HG03045 (cell line): ENCODE measurements around the gene PRDM12.

Experiments
- ATAC-seq: cut with Tn5 transposase; IDR thresholded peaks from one replicate; pipeline ENCODE4 v1.9.1; 2021; ENCODE audit warnings: mild to moderate bottlenecking, moderate library complexity; ENCODE audit not compliant: unreplicated experiment

The PRDM12 gene

DNA sequence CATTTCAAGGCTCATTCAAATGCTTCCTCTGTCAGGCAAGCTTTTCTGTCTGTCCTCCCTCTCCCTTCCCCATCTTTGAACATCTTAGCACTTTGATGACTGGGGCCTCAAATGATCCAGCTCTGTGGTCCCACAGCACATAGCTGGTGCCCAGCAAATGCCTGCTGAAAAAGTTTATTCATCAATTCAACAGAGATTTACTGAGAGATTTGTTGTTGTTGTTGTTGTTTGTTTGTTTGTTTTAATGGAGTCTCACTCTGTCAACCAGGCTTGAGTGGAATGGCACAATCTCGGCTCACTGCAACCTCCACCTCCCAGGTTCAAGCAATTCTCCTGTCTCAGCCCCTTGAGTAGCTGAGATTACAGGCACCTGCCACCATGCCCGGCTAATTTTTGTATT is 23.2 kb downstream of the PRDM12 start:
- no peak for ATAC-seq

DNA sequence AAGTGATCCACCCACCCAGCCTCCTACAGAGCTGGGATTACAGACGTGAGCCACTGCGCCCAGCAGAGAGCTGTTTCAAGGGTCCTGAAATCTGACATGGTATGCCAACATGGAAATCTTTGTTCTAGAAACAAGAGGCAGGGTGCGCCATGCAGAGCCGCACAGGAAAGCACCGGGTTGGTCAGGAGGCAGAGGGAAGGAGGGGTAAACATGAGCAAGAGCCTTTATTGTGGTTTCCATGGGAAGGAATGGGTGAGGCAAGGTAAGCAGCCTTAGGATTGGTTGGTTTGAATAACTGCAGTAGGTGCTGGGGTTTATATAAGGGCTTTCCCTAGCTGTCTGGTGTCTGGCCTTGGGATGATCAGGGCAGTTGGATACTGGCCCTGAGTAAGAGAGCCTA is 23.7 kb downstream of the PRDM12 start:
- ATAC-seq: no peak

DNA sequence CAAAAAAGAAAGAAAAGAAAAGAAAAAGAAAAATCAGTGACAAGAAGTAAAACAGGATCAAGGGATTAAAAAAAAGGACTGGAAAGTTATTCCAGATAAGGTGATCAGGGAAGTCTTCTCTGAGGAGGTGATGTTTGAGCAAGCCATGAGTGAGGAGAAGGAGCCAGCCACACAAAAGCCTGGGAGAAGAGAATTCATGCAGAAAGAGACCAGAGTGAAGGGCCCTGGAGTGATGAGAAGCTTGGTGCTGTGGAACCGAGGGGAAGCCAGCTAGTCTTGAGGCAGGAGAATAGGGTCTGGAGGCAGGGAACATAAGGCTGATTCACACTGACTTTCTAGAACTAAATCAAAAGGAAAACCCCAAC is 25.2 kb downstream of the PRDM12 start:
- no peak for ATAC-seq

DNA sequence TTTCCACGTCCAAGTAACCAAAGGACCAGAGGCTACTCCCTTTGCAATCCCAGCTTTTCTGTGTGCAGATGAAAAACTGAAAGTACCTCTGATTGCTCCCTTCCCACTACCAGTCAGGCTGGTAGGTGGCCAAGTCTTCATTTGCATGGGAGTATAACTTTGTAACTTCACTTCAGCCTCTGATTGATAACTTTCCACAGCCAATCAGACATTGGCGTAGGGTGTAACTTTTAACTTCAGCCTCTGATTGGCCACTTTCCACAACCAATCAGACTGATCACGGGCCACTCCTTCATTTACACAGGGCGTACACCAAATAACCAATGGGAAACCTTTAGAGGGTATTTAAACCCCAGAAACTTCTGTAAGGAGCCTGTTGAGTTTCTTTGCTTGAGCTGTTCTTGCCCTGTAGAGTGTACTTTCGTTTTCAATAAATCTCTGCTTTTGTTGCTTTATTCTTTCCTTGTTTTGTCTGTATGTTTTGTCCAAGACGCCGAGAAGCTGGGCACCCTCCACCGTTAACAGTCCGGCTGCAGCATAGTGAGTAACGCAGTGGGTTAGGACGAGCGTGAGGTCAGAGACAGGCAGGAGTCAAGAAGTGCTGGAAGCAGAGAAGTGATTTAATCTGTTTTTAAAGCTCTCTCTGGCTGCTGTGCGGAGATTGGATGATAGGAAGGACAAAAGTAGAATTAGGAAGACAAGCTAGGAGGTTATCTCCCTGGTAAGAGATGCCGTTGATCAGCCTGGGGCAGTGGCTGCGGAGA is 25.7 kb downstream of the PRDM12 start:
- ATAC-seq: no peak

DNA sequence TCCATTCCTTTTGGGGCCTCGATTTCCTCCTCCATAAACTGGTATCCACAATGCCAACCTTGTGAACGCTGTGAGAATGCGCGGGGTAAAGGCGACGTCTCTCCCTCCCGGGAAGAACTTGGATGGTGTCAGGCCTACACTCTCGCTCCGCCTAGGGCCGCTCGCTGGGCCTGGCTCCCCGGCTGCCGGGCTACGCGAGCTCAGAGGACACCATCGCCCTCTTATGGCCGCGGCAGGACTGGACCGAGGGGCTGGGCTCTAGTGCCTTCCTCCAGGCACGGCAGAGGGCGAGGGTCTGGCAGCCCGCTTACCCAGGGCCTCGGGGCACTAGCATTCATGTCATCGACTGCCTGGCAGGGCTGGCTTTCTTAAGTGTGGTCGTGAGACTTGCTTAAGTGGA is 27.9 kb downstream of the PRDM12 start:
- ATAC-seq: no peak

DNA sequence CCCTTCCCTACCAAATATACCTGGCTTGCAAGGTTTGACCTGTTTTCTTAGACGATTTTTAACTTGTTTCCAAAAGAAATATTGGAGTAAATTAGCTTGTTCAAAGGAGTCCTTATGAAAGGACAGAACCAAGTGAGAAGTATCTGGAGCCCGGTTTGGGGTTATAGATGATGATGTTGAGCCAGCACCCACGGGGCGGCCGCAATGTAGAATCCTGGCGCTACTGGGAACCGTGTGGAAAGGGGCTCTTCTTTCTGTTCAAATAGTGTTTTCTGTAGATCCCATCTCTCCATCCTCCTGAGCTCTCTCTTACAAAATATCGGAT is 28.7 kb downstream of the PRDM12 start:
- no peak for ATAC-seq

DNA sequence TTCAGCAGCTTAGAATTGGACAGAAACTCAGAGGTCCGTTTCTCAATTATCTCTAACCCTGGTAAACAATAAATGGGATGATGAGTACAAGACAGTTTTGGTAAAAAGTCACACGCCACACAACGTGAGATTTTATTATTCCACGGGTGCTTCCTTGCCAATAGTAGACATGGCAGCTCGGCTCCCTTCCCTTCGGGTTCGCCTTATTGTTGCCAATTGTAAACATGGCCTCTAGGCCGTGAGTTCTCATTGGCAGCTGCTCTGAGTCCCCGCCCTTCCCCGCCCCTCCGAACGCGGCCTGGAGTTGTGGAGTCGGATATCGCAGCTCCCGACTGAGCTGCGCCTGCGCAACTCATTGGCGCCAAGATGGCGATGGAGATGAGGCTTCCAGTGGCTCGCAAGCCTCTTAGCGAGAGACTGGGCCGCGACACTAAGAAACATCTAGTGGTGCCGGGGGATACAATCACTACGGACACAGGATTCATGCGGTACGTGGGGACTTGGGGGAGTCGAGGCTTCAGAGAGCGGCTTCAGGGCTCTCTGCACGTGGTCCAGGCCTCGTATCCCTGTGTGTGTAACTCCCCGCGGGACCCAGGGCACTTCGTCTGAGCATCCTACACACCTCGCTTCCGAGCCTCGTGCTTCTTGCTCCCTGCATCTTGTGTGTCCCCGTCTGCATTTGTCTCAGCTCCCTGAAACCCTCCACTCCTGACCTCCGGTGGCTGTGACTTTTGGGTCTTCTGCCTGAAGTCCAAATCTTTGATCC is 29.2 kb downstream of the PRDM12 start, which contains the start of gene EXOSC2:
TSS of gene EXOSC2 (plus strand) at position 355 of the 766 bp plus-strand sequence. CDS start at position 367, 12 bp downstream.
- ATAC-seq: peak; percentile 86

DNA sequence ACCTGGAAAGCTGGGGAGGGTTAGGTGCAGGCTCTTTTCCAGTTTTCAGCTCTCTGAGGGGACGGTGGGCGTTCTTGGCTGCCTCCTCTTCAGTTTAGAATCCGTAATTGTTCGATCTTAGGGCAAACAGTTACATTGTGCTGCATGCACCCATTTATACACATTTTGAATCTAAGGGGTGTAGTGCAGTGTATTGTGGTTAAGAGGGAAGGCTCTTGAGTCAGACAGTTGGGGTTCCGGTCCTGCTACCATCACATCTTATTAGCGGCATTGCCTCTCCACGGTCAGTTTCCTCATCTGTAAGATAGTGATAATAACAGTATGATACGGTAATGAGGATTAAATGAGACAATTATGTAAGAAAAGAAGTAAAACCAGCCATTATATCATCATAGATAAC is 29.8 kb downstream of the PRDM12 start:
- ATAC-seq: no peak

DNA sequence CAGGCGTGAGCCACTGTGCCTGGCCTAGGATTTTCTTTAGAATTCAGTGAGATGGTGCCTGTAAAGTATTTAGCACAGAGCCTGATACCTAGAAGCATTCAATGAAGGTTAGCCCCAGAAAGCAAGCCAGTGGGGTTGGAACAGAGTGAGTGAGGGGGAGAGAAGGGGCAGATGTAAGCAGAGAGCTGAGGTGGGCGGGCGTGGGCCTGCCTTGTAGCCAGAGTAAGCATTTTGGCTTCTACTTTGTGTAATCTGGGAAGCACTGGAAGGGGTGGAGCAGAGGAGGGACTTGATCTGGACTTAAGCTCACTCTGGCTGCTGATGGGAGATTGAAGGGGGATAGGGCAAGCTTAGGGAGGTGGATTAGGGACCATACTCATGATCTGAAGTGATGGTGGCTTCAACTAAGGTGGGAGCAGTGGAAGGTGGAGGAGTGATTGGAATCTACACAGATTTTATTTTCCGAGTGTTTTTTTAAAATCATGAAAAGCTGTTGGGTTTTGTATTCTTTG is 31.8 kb downstream of the PRDM12 start:
- ATAC-seq: no peak

DNA sequence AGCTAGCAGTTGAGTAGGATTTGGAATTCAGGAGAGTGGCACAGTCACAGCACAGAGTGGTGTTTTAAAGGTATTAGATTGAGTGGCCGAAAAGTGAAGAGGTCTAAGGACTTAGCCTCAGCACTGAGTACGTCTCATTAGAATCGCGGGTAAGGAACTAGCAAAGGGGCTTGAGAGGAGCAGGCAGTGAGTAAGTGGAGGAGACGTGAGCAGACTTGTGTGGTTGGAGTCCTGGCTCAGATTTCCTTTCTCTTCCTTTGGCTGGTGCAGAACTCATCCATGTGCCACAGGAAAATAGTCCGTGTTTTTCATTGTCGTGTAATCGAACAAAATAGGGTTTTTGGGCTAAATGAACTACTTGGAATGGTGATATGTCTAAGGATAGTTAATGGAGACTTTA is 32.6 kb downstream of the PRDM12 start:
- ATAC-seq: no peak

DNA sequence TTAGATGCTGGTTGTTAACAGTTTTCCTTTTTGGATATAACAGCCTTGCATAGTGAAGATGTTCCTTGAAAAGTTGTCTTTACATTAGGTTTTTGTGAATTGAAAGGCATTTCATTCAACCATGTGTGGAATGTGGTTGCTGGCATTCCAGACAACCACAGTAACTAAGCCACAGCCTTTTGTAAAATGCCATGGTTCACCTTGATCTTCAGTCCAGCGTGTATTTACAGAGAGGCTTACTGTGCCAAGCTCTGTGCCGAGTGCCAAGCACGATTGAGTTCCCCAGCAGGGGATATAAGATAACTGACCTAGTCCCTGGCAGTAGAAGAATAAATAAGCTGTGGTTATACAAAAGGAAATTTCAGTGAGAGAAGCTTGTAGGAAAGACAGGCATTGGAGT is 34.1 kb downstream of the PRDM12 start:
- no peak for ATAC-seq

DNA sequence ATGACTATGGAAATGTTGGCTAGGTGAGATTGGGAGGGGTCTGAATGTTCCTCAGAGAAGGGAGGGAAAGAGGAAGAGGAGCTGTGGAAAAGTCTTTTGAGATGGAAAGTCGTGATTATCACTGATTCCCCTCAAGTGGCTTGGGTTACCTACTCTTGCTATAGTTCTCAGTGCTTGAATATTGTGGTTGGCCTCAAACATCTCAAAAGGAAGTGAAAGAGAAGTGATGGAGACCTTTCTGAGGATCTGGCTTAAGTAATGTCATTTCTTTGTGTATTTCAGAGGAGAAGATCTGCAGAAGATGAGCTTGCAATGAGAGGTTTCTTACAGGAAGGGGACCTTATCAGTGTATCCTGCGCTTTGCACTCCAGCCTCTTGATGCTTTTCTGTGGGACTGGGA is 34.7 kb downstream of the PRDM12 start:
- no peak for ATAC-seq

DNA sequence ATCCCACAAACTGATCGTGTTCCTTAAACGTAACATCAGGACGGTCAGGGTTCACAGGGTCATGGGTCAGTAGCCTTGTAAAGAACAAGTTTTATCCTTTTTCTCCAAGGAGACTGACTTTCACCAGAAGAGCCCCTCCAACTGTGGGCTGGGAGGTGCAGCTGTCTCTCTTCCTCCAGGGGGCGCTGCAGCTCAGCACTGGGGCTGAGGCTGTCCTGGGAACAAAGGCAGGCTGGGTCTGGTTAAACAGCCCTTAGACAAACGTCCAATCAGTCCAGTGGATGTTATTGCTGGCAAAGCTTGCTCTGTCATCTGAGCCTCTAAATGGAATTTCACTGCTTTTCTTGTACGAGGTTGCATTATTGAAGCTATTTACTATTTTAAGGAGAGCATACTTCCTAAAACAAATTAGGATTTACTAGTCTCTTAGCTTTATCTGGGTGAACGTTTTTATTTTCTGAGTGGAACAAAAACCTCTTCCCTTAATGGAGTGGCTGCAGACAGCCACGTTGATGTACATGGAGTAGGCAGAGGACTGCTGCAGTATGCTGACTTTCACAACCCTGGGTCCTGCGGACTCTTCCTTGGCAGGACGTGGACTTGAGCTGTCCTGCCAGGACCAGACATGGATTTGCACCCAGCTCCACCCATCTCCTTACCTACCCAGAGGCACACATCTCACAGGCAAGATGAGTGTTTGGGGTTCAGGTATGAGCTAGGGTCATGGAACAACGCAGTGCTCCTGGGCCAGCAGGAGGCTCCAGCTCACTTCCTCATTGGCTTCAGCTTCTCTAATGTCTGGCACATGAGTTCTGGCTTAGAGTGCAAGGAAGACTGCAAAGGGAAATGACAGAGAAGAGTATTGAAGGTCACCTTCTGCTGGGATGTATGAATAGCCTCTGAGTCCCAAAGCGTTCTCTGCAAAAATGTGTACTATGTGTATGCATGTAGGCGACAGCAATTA is 36.9 kb downstream of the PRDM12 start:
- no peak for ATAC-seq

DNA sequence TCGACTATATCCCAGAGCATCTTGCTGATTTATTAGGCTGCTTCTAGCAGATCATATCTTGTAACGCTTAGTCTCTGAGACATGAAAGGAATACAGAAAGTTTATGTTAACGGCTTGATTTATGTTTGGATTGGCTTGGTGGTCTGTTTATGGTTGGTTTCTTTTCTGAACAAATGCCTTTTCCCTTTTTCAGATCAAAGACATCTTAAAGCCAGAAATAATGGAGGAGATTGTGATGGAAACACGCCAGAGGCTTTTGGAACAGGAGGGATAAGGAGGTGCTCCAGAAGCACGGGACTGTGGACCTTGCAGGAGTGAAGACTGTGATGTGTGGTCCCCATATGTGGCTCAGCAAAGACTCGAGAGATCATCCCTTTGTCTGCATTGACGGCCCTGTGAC is 39.1 kb downstream of the PRDM12 start:
- no peak for ATAC-seq

DNA sequence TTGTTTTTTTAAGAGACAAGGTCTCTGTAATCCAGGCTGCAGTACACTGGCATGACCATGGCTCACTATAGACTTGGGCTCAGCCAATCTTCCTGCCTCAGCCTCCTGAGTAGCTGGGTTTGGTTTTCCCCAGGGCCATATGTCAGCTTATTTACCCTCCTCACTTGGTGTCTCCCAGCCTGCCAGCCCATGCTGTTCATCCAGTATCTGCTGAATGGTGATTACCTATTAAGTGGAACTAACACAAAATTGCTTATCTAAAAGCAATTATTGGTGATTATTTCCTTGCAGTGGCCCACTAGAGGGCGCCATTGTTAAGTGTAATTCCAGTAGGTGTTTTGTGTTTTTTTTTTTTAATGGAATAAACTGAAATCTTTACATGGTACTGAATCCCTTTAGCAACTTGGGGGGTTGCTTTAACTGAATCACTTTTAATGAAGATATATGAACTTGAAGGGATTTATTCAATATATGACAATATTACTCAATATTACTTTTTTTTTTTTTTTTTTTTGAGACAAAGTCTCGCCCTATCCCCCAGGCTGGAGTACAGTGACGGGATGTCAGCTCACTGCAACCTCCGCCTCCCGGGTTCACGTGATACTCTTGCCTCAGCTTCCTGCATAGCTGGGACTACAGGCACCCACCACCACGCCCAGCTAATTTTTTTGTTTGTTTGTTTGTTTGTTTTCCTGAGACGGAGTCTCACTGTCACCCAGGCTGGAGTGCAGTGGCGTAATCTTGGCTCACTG is 43.0 kb downstream of the PRDM12 start:
- no peak for ATAC-seq

DNA sequence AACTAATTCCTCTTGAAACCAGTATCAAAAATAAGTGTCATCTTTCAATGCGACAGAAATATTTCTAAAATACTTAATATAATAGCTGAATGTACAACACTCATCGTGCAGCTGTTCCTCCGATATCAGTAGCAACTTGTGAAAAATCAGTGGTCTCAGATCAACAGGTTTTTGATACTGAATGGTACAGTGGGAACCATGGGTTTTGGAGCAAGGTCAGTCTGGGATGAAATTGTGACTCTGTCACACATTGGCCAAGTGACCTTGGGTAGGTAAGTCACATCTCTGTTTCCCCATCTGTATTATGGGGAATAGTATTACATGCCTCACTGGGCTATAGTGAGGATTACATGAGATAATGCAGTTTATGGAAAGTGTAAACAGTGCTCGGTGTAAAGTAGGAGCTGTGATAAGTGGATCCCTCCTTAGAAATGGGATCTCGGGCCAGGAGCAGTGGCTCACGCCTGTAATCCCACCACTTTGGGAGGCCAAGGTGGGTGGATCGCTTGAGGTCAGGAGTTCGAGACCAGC is 46.5 kb downstream of the PRDM12 start:
- ATAC-seq: no peak

DNA sequence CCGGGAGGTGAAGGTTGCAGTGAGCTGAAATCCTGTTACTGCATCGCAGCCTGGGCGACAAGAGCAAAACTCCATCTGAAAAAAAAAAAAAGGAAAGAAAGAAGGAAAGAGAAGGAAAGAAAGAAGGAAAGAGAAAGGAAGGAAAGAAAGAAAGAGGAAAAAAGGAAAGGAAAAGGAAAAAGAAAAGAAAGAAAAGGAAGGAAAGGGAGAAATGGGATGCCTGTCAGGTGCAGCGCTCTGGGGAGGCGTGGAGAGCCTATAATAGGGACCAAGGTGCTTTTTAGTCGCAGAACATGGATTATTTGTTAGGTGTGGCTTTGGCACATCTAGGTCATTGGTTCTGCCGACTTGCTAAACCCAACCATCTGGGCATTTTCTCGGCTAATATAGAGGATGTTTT is 47.1 kb downstream of the PRDM12 start:
- ATAC-seq: no peak

DNA sequence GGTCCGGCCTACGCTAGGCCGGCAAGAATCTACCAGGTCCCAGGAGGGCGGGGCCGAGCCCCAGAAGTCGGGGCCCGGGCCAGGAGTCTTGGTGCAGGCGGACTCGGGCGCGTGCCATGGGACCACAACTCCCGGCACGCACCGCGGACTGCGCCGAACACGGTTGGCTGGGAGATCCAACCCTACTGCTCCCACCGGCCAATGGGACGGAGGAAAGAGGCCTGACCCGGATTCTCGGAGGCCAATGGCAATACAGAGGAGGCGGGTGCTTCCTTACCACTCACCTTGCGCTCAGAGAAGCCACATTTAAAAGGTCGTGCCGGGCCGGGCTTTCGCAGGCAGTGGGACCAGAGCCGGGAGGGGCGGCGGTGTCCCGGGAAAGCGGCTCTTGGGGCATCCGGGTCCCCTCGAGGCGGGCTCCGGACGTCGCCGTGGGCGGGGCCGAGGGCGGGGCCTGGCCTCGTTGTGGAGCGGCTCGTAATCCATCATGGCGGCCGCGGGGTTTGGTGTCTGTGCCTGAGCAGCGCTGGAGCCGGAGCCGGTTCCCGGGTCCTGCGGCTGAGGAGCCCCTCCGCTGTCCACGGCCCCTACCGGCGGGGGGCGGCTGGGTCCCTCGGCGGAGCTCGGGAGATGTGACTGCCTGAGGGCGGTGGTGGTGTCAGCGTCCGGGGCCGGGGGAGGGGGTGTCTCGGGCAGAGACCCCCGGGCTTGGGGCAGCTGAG is 48.3 kb downstream of the PRDM12 start:
- peak; percentile 94 for ATAC-seq

DNA sequence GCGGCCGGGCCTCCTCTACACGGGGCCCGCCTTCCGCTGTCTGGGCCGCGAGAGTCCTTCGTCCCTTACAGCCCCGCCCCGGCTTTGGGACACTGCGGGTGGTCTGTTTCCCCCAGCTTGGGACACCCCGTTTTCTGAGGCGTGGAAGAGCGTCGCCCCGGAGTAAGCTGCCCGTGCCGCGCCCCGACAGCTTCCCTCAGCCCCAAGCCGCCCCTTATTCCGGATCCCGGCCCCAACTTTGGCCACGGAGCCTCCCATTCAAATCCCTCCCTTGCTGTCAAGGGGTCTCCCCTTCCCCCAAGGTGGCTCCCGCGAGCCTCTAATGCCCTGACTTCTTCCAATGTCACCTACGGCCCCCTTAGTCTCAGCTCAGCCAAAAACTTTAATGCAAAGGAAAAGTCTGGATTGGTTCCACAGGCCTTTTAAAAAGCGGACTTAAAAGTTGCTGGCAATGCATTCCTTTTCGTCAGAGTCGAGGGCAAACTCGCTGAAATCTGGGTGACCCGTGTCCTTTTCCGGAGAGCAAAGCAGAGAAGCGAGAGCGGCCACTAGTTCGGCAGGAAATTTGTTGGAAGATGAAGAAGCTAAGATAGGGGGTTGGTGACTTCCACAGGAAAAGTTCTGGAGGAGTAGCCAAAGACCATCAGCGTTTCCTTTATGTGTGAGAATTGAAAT is 49.0 kb downstream of the PRDM12 start:
- peak; percentile 14 for ATAC-seq
